ENCODE data around the gene TIMM10B.
"Not testable (repeated sequence)": the region's sequence is repeated elsewhere in the genome, so short reads cannot be mapped to it uniquely, and the experiment has no call there.

The TIMM10B gene

DNA sequence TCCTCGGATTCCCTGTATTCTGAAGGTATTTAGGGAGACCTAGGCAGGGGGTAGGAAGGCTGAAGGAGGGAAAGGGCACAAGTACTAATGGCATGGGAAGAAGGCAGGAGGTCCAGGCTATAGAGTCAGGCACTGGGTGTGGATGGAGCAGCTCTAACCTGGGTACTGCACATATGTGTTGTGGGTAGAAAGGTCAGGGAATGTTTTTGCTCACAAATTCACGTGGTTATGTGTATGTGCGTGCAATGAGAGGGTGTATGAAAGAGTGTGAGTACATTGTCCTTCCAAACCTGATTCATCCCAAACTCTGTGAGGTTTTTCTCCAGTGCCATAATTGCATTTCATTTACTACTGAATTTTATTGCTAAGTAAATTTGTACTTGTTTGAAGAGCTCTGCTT lies 39.0 kb downstream of the TIMM10B start:
- no peak for DNase-seq

DNA sequence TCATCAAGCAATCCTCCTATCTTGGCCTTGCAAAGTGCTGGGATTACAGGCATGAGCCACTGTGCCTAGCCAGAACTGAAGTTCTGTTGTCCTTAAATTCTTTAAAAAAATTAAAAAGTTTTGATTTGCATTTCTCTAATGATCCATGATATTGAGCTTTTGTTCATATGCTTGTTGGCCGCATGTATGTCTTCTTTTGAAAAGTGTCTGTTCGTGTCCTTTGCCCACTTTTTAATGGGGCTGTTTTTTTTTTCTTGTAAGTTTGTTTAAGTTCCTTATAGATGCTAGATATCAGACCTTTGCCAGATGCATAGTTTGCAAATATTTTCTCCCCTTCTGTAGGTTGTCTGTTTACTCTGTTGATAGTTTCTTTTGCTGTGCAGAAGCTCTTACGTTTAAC lies 40.6 kb downstream of the TIMM10B start:
- DNase-seq = not testable (repeated sequence)

- no peak for DNase-seq
These were observed 42.0 kb downstream of the TIMM10B start for GRCh38 chr11:6523253-6523652.

DNA sequence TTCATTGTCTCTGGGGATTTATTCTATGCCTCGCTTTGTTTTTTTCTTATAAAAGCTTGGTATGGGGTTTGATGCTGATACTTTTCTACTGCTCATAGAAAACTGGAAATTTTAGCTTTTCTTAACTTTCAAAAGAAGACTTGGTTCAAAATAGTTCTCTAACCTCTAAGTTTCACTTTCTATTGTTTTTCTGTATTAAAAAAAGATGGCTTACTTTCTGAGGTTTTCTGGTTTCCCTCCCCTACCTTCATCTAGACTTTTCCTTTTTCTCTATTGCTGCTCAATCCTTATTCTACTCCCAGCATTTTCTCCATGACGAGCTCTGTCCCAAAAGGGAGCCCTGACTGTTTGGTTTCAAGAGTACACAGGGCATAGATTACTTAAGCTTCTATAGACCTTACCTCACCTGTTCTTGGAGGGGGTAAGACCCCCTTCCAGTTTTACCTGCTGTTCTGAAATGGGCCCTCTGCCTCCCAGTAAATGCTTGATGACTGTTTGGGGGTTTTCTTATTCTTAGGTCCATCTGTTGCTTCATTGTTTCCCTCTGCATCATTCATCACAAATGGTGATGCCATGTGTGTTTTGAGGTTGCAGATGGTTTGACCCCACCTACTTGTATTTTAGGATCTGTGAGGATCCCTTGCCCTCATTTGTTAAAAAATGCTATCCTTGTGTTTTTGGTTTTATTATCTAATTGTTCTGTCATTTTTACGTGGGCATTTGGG lies 45.3 kb downstream of the TIMM10B start:
- DNase-seq = no peak

- DNase-seq = no peak
These were observed 48.0 kb downstream of the TIMM10B start for GRCh38 chr11:6529266-6529665.

DNA sequence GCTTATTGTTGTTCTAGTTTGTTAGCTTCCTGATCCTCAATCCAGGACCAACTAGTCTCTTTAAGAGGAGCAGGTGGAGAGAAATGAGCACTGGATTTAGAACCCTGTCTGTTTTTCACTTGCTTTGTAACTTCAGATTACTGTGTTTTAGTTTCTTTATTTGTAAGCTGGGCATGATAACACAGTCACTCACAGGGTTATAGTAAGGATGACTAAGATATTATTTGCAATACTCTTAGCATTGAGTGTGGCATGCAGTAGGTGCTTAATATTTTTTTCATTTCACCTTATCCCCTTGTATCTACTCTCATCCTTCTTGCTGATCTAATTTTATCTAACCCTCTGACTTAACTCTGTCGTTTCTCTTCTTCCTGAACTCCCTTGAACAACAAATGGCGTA lies 49.5 kb downstream of the TIMM10B start:
- DNase-seq = no peak

DNA sequence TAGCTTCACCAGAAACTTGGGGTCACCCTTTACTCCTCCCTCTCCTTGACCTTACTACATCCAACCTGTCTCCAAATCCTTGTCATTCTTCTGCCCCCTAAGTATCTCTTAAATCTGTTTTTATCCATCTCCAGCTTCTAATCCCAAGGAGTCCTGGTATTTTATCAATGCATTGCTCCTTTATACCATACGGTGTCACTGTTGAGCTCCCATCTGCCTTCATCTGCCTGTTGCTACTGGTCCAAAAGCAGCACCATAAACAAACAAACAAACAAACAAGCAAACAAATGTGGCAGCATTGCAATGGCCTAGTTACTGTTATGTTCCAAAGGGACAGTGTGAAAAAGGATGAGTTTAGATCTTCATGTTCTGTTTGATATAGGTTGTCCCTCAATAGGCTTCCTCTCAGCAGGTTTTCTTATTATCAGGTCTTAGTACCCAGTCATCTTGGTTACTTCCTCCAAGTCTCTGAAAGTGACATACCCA lies 50.0 kb downstream of the TIMM10B start:
- no peak for DNase-seq

All from activated CD4-positive, alpha-beta T cell treated with anti-CD3 and anti-CD28 coated beads, Interleukin-2, amount 50 U/mL, for 1 hour (primary cell).